ENCODE measurements around the gene P3H1.
"Not testable (repeated sequence)": the region's sequence is repeated elsewhere in the genome, so short reads cannot be mapped to it uniquely, and the experiment has no call there.

The P3H1 gene

GRCh38 chr1:42730002-42730401 lies 36.8 kb downstream of the P3H1 start:
- DNase-seq, result no peak

GRCh38 chr1:42725820-42726219 lies 41.0 kb downstream of the P3H1 start:
- not testable (repeated sequence) for DNase-seq

- no peak for DNase-seq
These were observed 43.3 kb downstream of the P3H1 start for GRCh38 chr1:42723511-42723910.

GRCh38 chr1:42722403-42722802 lies 44.4 kb downstream of the P3H1 start:
- not testable (repeated sequence) for DNase-seq

GRCh38 chr1:42721926-42722325 lies 44.9 kb downstream of the P3H1 start:
- DNase-seq, result no peak

- no peak for DNase-seq
These were observed 46.0 kb downstream of the P3H1 start for GRCh38 chr1:42720868-42721267.

- not testable (repeated sequence) for DNase-seq
These were observed 52.4 kb downstream of the P3H1 start for GRCh38 chr1:42714441-42714840.

- no peak for DNase-seq
These were observed 53.5 kb downstream of the P3H1 start for GRCh38 chr1:42713293-42713692.

GRCh38 chr1:42712808-42713207 lies 54.0 kb downstream of the P3H1 start:
- DNase-seq, result not testable (repeated sequence)

- no peak for DNase-seq
These were observed 62.9 kb downstream of the P3H1 start for GRCh38 chr1:42703888-42704464.

GRCh38 chr1:42700006-42700405 lies 66.8 kb downstream of the P3H1 start:
- no peak for DNase-seq

- DNase-seq, result no peak
These were observed 68.6 kb downstream of the P3H1 start for GRCh38 chr1:42698081-42698813.
